GM18526 (cell line): Measurements from ENCODE around the gene MACROD2.

Source experiments
- POLR2A ChIP-seq: IDR thresholded peaks from 3 replicates; pipeline ENCODE4 v1.6.1; 2011; ENCODE audit not compliant: insufficient read length; ENCODE audit errors: extremely low read depth

The MACROD2 gene

GRCh38 chr20:15937179-15937578 lies 1941.9 kb downstream of the MACROD2 start:
- TF ChIP-seq POLR2A = no peak

- TF ChIP-seq POLR2A = no peak
These were observed 1943.5 kb downstream of the MACROD2 start for GRCh38 chr20:15938847-15939246.

GRCh38 chr20:15940127-15940526 lies 1944.8 kb downstream of the MACROD2 start:
- no peak for TF ChIP-seq POLR2A

- no peak for TF ChIP-seq POLR2A
These were observed 1946.8 kb downstream of the MACROD2 start for GRCh38 chr20:15942130-15942529.

- TF ChIP-seq POLR2A = no peak
These were observed 1950.0 kb downstream of the MACROD2 start for GRCh38 chr20:15945289-15945688.

- TF ChIP-seq POLR2A = no peak
These were observed 1954.1 kb downstream of the MACROD2 start for GRCh38 chr20:15949391-15949790.

GRCh38 chr20:15951658-15952057 lies 1956.3 kb downstream of the MACROD2 start:
- no peak for TF ChIP-seq POLR2A

GRCh38 chr20:15958142-15958541 lies 1962.8 kb downstream of the MACROD2 start:
- TF ChIP-seq POLR2A = no peak

GRCh38 chr20:15965165-15965564 lies 1969.8 kb downstream of the MACROD2 start:
- TF ChIP-seq POLR2A = no peak

- no peak for TF ChIP-seq POLR2A
These were observed 1972.0 kb downstream of the MACROD2 start for GRCh38 chr20:15967334-15967733.

- TF ChIP-seq POLR2A = no peak
These were observed 1980.9 kb downstream of the MACROD2 start for GRCh38 chr20:15976047-15976736.

- no peak for TF ChIP-seq POLR2A
These were observed 1981.7 kb downstream of the MACROD2 start for GRCh38 chr20:15977026-15977425.

GRCh38 chr20:15977758-15978157 lies 1982.4 kb downstream of the MACROD2 start:
- no peak for TF ChIP-seq POLR2A

- no peak for TF ChIP-seq POLR2A
These were observed 1991.4 kb downstream of the MACROD2 start for GRCh38 chr20:15986690-15987089.

- no peak for TF ChIP-seq POLR2A
These were observed 1996.0 kb downstream of the MACROD2 start for GRCh38 chr20:15991279-15991678.

- no peak for TF ChIP-seq POLR2A
These were observed 1997.2 kb downstream of the MACROD2 start for GRCh38 chr20:15992564-15992963.

- no peak for TF ChIP-seq POLR2A
These were observed 2004.8 kb downstream of the MACROD2 start for GRCh38 chr20:16000112-16000511.
